GM18505 (cell line): ENCODE data around the gene SMARCA2.
A peak's percentile ranks its signal among the peaks of the same experiment; 100 is the strongest.

Source experiments
- ATAC-seq: cut with Tn5 transposase; IDR thresholded peaks from one replicate; pipeline ENCODE4 v1.9.1; 2021; ENCODE audit not compliant: unreplicated experiment
- POLR2A ChIP-seq: IDR thresholded peaks from 4 replicates; pipeline ENCODE4 v1.6.1; 2011; ENCODE audit warnings: borderline replicate concordance; ENCODE audit not compliant: insufficient read depth, insufficient read length; ENCODE audit errors: extremely low read depth

SMARCA2 gene

GRCh38 chr9:2018764-2019558 is 3.8 kb downstream of the SMARCA2 start:
- no peak for TF ChIP-seq POLR2A

GRCh38 chr9:2019723-2020122 is 4.6 kb downstream of the SMARCA2 start:
- no peak for TF ChIP-seq POLR2A
- no peak for ATAC-seq

More at GRCh38 chr9:2018764-2019558, 3.8 kb downstream of the SMARCA2 start:
- no peak for ATAC-seq

- TF ChIP-seq POLR2A: no peak
- ATAC-seq: no peak
Measured at GRCh38 chr9:2021731-2022130, 6.6 kb downstream of the SMARCA2 start.

- TF ChIP-seq POLR2A: no peak
- ATAC-seq: no peak
Measured at GRCh38 chr9:2022560-2022959, 7.4 kb downstream of the SMARCA2 start.

GRCh38 chr9:2023042-2023441 is 7.9 kb downstream of the SMARCA2 start:
- ATAC-seq: no peak
- no peak for TF ChIP-seq POLR2A

GRCh38 chr9:2023532-2023931 is 8.4 kb downstream of the SMARCA2 start:
- ATAC-seq: no peak
- no peak for TF ChIP-seq POLR2A

- ATAC-seq: no peak
- no peak for TF ChIP-seq POLR2A
Measured at GRCh38 chr9:2024888-2025782, 10.0 kb downstream of the SMARCA2 start.

GRCh38 chr9:2026220-2026997 is 11.3 kb downstream of the SMARCA2 start:
- no peak for TF ChIP-seq POLR2A
- ATAC-seq: no peak

- ATAC-seq: no peak
- TF ChIP-seq POLR2A: no peak
Measured at GRCh38 chr9:2027543-2028160, 12.5 kb downstream of the SMARCA2 start.

GRCh38 chr9:2028888-2029287 is 13.7 kb downstream of the SMARCA2 start:
- no peak for ATAC-seq
- TF ChIP-seq POLR2A: peak; percentile 36

- ATAC-seq: no peak
- no peak for TF ChIP-seq POLR2A
Measured at GRCh38 chr9:2029666-2030170, 14.6 kb downstream of the SMARCA2 start.

- no peak for TF ChIP-seq POLR2A
- no peak for ATAC-seq
Measured at GRCh38 chr9:2032234-2032633, 17.1 kb downstream of the SMARCA2 start.

GRCh38 chr9:2036844-2037243 is 21.7 kb downstream of the SMARCA2 start:
- no peak for TF ChIP-seq POLR2A
- ATAC-seq: no peak
